ENCODE data around the gene PPIL1. TPM values are rescaled to one million over a fixed set of nuclear protein-coding genes. Genes with fewer than 3 reads are reported as not detected.
A peak's percentile ranks its signal among the peaks of the same experiment; 100 is the strongest.

PPIL1 gene
- total and polyA plus RNA-seq, 2 experiments from 2014 or later = 20.4 to 27.1 TPM

DNA sequence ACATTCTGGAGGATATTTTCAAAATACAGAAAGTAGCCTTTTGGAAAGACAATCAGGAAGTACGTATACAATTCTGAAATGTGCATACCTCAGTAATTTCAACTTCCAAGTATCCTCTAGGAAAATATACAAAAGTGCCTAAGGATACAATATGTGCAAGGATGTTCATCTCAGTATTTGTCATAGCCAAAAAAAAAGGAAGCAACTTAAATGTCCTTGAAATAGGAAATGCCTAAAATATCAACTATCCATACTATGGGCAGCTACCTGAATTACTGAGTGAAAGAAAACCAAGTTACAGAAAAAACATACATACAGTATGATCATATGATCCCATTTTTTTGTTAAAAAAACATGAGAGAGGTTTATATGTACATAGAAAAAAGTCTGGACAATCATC is 1.5 kb downstream of the PPIL1 start:
- Histone ChIP-seq H3K4me1 (ENCODE audit: insufficient read depth) (peaks cover 13% of the 10 kb centered on the region), H3K79me2 (ENCODE audit: insufficient read depth) (peaks cover 27% of the 10 kb centered on the region), H2AFZ (peak overlapping the region; percentile 100; the same call in 1 of the 2 replicates), H3K9me2 (ENCODE audit: insufficient read depth) (no peaks in the 10 kb centered on the region), H4K20me1 (ENCODE audit: insufficient read depth) (no peaks in the 10 kb centered on the region), H3K27ac (no peak overlapping the region), H3K27me3 (replicated peaks; ENCODE audit: insufficient read depth) (no peaks in the 10 kb centered on the region), H3K9ac (0 out of 2 replicates have a peak overlapping the region, but pooled peaks have one; percentile 94), H3F3A (ENCODE audit: insufficient read depth) (peaks cover 9% of the 10 kb centered on the region; the same call in 1 of the 2 replicates), H3K9me3 (ENCODE audit: low read depth) (no peaks in the 10 kb centered on the region), H3K4me3 (no peak overlapping the region), H3K36me3 (ENCODE audit: low read depth) (peaks cover 4% of the 10 kb centered on the region; the same call in 1 of the 2 replicates), H3K4me2 (ENCODE audit: unreplicated experiment) (peak overlapping the region; percentile 91)
- in situ Hi-C loops (cut with MboI) = no loop called here
- DNase-seq = no peak
- no peak for TF ChIP-seq EZH2 (IDR thresholded peaks at IDR 0.05; ENCODE audit: insufficient read depth, poor library complexity, severe bottlenecking)
- no peak for TF ChIP-seq EZH2phosphoT487 (IDR thresholded peaks at IDR 0.05; ENCODE audit: insufficient read depth, low read depth)
- 60 to 71% methylated on average over 1 of the region's 1 CpG for WGBS, 2 experiments (ENCODE audit: low coverage in 1 of 2, low lambda C conversion rate in 2 of 2, missing lambda C conversion rate in 2 of 2)

DNA sequence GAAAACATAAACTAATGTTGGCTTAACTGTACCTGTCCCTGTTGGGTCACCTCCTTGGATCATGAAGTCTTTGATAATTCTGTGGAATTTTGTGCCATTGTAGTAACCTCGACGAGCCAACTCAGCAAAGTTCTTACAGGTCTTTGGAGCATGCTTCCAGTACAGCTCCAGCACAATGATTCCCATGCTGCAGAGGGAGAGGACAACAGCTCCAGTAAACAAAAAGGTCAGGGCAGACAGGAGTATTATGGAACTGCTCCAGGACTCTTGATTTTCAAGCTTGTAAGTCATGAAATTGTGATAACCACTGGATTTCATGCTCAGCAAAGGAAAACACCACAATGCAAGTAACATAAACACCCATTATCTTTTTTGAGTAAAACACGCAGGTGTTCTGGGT is 2.9 kb downstream of the PPIL1 start:
- in situ Hi-C loops (cut with MboI) = no loop called here
- Histone ChIP-seq H3K9me2 (ENCODE audit: insufficient read depth) (no peaks in the 10 kb centered on the region), H3K36me3 (ENCODE audit: low read depth) (peaks cover 4% of the 10 kb centered on the region; the same call in 1 of the 2 replicates), H4K20me1 (ENCODE audit: insufficient read depth) (no peaks in the 10 kb centered on the region), H3K27ac (no peak overlapping the region), H3K79me2 (ENCODE audit: insufficient read depth) (peaks cover 41% of the 10 kb centered on the region), H3K9me3 (ENCODE audit: low read depth) (no peaks in the 10 kb centered on the region), H3K27me3 (replicated peaks; ENCODE audit: insufficient read depth) (no peaks in the 10 kb centered on the region), H3K9ac (no peak overlapping the region), H3K4me1 (ENCODE audit: insufficient read depth) (peaks cover 13% of the 10 kb centered on the region), H3K4me3 (no peak overlapping the region), H3K4me2 (ENCODE audit: unreplicated experiment) (no peak overlapping the region), H3F3A (ENCODE audit: insufficient read depth) (peaks cover 9% of the 10 kb centered on the region; the same call in 1 of the 2 replicates), H2AFZ (no peak overlapping the region)
- TF ChIP-seq EZH2 (IDR thresholded peaks at IDR 0.05; ENCODE audit: insufficient read depth, poor library complexity, severe bottlenecking) = no peak
- WGBS, 2 experiments (ENCODE audit: low coverage in 1 of 2, low lambda C conversion rate in 2 of 2, missing lambda C conversion rate in 2 of 2) = 98 to 99% methylated on average over 3 of the region's 3 CpGs
- DNase-seq = no peak

DNA sequence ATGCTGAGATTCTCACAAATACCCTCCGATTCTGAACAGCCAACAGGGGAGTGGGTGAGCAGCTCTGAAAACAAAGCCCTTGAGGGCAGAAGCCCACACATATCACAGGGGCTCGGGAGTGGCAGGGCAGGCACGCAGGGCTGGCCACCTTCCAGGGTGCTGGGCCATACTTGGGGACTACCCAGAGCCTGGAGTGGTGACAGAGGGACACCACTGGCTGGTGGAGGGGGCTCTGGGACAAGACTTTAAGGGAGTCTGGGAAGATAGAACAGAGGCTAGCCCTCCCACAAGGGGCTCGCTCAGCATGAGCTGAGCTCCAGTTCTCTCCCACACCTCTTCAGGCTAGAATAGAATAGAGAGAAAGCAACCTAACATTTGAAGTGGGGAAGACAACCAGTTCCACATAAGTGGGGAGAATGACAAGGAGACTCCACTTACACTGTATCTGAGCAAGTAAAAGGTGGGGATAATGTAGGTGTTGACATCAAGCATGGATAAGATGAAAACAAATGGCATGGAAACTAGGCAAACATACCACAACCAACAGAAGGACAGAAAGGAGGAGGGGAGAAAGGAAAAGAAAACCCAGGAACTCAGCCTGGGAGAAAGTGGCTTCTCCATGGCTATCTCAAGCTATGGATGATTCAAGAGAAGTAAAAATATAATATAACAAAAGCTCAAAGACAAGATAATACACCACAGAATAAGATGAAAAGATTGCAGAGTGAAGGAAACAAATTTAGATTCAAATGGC is 7.0 kb downstream of the PPIL1 start:
- Histone ChIP-seq H3K27me3 (replicated peaks; ENCODE audit: insufficient read depth) (no peaks in the 10 kb centered on the region), H3K9ac (no peak overlapping the region), H3K9me2 (ENCODE audit: insufficient read depth) (no peaks in the 10 kb centered on the region), H3K4me2 (ENCODE audit: unreplicated experiment) (no peak overlapping the region), H4K20me1 (ENCODE audit: insufficient read depth) (no peaks in the 10 kb centered on the region), H3K79me2 (ENCODE audit: insufficient read depth) (peaks cover 49% of the 10 kb centered on the region), H3K9me3 (ENCODE audit: low read depth) (no peaks in the 10 kb centered on the region), H3F3A (ENCODE audit: insufficient read depth) (no peaks in the 10 kb centered on the region), H2AFZ (no peak overlapping the region), H3K27ac (no peak overlapping the region), H3K4me1 (ENCODE audit: insufficient read depth) (no peaks in the 10 kb centered on the region), H3K4me3 (no peak overlapping the region), H3K36me3 (ENCODE audit: low read depth) (peaks cover 4% of the 10 kb centered on the region)
- WGBS, 2 experiments (ENCODE audit: low coverage in 1 of 2, low lambda C conversion rate in 2 of 2, missing lambda C conversion rate in 2 of 2) = 81 to 82% methylated on average over 4 of the region's 4 CpGs
- no peak for TF ChIP-seq EZH2 (IDR thresholded peaks at IDR 0.05; ENCODE audit: insufficient read depth, poor library complexity, severe bottlenecking)
- TF ChIP-seq EZH2phosphoT487 (IDR thresholded peaks at IDR 0.05; ENCODE audit: insufficient read depth, low read depth) = no peak
- DNase-seq = no peak
- in situ Hi-C loops (cut with MboI) = no loop called here

DNA sequence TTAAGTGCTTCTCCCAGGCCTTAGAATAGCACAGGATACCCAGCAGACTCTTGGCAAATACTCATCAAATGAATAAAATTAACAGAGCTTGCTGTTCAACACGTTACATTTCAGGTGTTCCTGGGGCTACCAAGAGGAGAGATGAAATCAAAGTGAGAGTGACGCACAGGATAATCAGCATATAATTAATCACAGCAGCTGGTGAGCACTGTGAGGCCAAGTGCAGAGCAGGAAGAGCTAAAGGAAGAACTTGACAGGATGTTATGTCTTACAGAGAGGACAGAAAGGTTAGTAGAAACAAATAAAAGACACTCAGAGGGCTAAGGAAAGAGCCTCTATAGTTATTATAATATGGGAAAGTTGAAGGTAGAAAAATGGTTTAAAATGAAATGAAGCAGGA is 8.8 kb downstream of the PPIL1 start:
- TF ChIP-seq EZH2 (IDR thresholded peaks at IDR 0.05; ENCODE audit: insufficient read depth, poor library complexity, severe bottlenecking) (no peak), EZH2phosphoT487 (IDR thresholded peaks at IDR 0.05; ENCODE audit: insufficient read depth, low read depth) (no peak)
- no peaks in the 10 kb centered on the region for H3F3A ChIP-seq (ENCODE audit: insufficient read depth)
- in situ Hi-C loops (cut with MboI) = no loop called here
- no peak overlapping the region for H3K4me3 ChIP-seq
- H2AFZ ChIP-seq = no peak overlapping the region
- no peaks in the 10 kb centered on the region for H3K4me1 ChIP-seq (ENCODE audit: insufficient read depth)
- no peak for DNase-seq
- H3K4me2 ChIP-seq (ENCODE audit: unreplicated experiment) = no peak overlapping the region
- H3K27me3 ChIP-seq (replicated peaks; ENCODE audit: insufficient read depth) = no peaks in the 10 kb centered on the region
- H3K9me3 ChIP-seq (ENCODE audit: low read depth) = no peaks in the 10 kb centered on the region
- no peaks in the 10 kb centered on the region for H4K20me1 ChIP-seq (ENCODE audit: insufficient read depth)
- H3K79me2 ChIP-seq (ENCODE audit: insufficient read depth) = peaks cover 55% of the 10 kb centered on the region
- H3K27ac ChIP-seq = no peak overlapping the region
- 77 to 85% methylated on average over 2 of the region's 2 CpGs for WGBS, 2 experiments (ENCODE audit: low coverage in 1 of 2, low lambda C conversion rate in 2 of 2, missing lambda C conversion rate in 2 of 2)
- H3K36me3 ChIP-seq (ENCODE audit: low read depth) = no peaks in the 10 kb centered on the region; the same call in 1 of the 2 replicates
- no peak overlapping the region for H3K9ac ChIP-seq
- H3K9me2 ChIP-seq (ENCODE audit: insufficient read depth) = no peaks in the 10 kb centered on the region
